GM12865 (cell line): Measurements from ENCODE around the gene KIRREL3.

Experiments used
- DNase-seq: peaks from one replicate; pipeline ENCODE4 v3.0.0; 2010; ENCODE audit warnings: low read depth
- H3K4me3 ChIP-seq: 2 replicates; pipeline ENCODE4 v1.5.1; 2011; ENCODE audit warnings: mild to moderate bottlenecking, low read depth, low read length, control low read depth
- CTCF ChIP-seq: IDR thresholded peaks from 2 replicates; pipeline ENCODE4 v1.5.1; 2011; ENCODE audit warnings: low read length, control low read depth, low read depth, inconsistent platforms; ENCODE audit not compliant: insufficient read depth; ENCODE audit errors: missing control alignments

Gene KIRREL3

DNA sequence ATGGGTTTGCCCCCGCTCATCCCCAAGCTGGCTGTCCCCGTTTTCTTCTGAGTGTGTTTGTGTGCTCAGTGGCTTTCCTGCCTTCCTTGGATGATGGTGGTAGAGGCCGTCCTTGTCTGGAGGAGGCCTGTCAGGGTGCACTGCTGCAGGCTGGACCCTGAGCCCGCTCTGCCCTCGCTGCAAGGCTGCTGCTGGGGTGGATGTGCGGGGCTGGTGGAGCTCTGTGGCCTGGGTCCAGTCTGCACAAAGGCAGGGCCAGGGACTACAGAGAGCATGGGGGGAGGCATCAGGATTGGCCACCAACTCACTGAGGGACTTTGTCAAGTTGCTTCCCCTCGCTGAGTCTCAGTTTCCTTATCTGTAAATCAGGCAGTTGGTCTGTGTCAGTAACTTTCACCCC is 275.0 kb downstream of the KIRREL3 start:
- TF ChIP-seq CTCF: no peak
- no peak overlapping the region for H3K4me3 ChIP-seq
- no peak for DNase-seq

DNA sequence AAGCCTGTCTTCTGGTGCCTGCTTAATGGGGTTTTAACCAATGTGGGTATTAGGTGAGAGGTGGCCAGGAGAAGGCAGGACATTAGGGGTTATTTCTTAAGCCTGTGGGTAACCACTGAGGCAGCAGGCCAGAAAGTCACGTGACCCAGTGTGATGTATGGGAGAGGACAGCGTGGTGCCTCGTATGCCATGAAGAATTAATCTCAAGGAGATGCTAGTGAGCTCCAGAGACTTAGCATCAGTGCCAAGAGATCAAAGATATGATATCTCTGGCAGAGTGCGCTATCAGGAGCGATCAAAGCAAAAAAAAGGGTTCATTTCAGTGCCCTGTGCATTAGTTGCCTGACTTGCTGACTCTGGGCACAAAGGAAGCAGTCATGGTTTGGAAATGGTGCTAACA is 275.5 kb downstream of the KIRREL3 start:
- no peak for TF ChIP-seq CTCF
- no peak for DNase-seq
- H3K4me3 ChIP-seq: no peak overlapping the region

GRCh38 chr11:126723665-126724045 is 276.9 kb downstream of the KIRREL3 start:
- DNase-seq: no peak
- no peak overlapping the region for H3K4me3 ChIP-seq
- TF ChIP-seq CTCF: no peak

DNA sequence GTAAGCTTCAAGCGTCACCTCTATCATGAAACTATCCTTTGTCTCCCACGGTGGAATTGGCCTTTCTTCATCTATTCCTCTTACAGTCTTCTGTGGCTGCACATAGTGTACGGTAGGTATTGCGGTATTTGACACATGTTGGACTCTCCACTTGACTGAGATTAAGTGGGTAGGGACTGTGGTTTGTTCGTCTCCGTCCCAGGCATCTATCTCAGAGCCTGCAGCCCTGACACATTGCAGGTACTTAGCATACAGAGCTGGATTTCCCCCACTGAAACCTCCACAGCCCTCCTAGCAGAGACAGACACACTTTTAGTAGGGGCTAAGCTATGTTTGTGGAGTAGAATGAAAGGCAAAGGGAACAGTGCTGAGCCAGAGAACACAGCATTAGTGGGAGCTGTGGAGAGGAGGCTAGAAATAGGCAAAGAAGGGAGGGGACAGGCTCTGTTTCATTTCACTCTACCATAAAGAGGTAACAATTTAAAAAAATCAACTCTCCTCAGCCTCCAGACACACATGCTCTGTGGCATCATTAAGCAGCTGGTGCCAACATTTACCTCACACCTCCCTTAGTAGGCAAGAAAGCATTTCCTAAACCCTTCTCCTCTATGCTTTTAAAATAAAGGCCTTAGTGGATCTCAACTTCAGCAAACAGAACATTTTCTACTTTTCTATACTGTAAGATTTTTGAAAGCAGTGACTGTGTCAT is 277.5 kb downstream of the KIRREL3 start:
- no peak overlapping the region for H3K4me3 ChIP-seq
- no peak for TF ChIP-seq CTCF
- DNase-seq: no peak

DNA sequence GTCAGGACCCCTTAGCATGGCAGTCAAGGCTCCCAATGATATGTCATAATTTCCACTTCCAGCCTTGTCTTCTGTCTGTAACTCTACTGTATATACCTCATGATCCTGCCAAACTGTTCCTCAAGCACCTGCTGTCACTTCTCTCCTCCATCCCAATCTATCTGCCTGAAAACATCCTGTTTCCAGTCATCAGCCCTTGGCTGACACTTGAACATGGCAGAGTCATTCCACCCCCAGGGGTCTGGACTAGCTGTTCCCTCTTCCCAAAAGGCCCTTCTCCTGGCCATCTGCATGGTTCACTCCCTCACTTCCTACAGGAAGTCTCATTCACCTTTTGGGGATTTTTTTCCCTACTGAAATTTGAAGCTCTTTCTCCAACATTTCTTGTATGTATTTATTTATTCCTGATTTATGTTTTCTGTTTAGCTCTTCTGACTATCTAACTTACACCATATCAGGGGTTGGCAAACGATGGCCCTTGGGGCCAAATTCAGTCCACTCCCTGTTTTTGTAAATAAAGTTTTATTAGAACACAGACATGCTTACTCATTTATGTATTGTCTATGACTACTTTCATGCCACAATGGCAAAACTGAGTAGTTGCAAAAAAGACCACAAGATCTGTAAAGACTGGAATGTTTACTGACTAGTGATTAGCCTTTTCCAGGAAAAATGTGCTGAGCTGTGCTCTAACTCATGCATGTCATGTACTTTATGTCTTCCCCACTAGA is 278.4 kb downstream of the KIRREL3 start:
- no peak for TF ChIP-seq CTCF
- DNase-seq: no peak
- no peak overlapping the region for H3K4me3 ChIP-seq

DNA sequence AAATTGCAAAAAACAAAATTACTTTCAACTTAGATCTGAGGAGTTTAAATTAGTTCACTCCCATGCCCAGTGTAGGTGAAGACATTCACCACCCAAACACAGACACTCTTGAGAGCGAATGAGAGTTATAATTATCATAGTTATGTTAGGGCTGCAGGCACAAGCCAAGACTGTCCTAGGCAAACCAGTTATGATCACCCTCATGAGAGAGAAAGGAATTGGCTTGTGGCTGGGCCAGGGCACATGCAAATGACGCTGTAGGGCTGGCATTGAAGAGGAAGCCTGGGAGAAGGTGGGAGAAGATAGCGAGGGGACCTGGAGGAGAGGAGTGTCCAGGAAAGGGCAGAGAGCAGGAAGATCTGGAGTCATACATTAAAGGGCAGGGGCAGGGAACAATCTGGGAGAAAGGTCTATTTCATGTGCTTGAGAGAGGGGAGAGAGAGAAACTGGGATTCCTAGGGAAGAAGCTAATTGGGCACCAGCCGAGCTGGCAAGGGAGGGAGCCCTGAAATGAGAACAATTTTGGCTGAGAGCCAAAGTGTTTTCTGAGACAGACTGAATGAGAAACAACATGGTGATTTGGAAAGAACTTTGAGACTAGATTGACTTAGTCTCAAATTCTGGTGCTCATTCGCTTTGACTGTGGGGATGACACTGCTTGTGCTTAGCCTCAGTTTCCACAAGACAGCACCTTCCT is 279.9 kb downstream of the KIRREL3 start:
- TF ChIP-seq CTCF: no peak
- no peak overlapping the region for H3K4me3 ChIP-seq
- no peak for DNase-seq
